Suprapubic skin (tissue), 4 donors: ENCODE measurements around the gene ESPN. TPM values are rescaled to one million over a fixed set of nuclear protein-coding genes. Genes with fewer than 3 reads are reported as not detected.

Source experiments
- DNase-seq, 2 donors: peaks; one replicate each; pipeline ENCODE4 v3.0.0-alpha.2; 2019; ENCODE audit warnings: low spot score in 2 of 2
- H3K27ac ChIP-seq: fragments of 200-600 bp; sonication (generic); one replicate; pipeline ENCODE4 v1.5.1; 2019
- H3K27me3 ChIP-seq: fragments of 200-600 bp; sonication (generic); one replicate; pipeline ENCODE4 v1.5.1; 2019
- H3K36me3 ChIP-seq: fragments of 200-600 bp; sonication (generic); one replicate; pipeline ENCODE4 v1.5.1; 2019
- H3K4me1 ChIP-seq: fragments of 200-600 bp; sonication (generic); one replicate; pipeline ENCODE4 v1.5.1; 2019
- H3K4me3 ChIP-seq: fragments of 200-600 bp; sonication (generic); one replicate; pipeline ENCODE4 v1.5.1; 2019; ENCODE audit warnings: mild to moderate bottlenecking
- H3K9me3 ChIP-seq: fragments of 200-600 bp; sonication (generic); one replicate; pipeline ENCODE4 v1.5.1; 2019
- EP300 ChIP-seq: sonication (generic); formaldehyde crosslinking; IDR thresholded peaks from one replicate; pipeline ENCODE4 v1.6.1; 2017; ENCODE audit warnings: antibody characterized with exemption
- POLR2A ChIP-seq, 2 donors: fragments of 450-650 bp; IDR thresholded peaks; one replicate each; pipeline ENCODE4 v1.6.1; 2017; ENCODE audit warnings: antibody characterized with exemption in 2 of 2, mild to moderate bottlenecking in 2 of 2, moderate library complexity in 2 of 2
- POLR2AphosphoS5 ChIP-seq, 3 donors: sonication (generic); formaldehyde crosslinking; IDR thresholded peaks; one replicate each; pipeline ENCODE4 v1.6.1; 2017; ENCODE audit warnings: antibody characterized with exemption in 3 of 3
- WGBS: methylation state at CpG from one replicate; pipeline ENCODE4 v1.1.5; 2018; 5-methylcytosine and 5-hydroxymethylcytosine counted together
- total RNA-seq, 4 donors: library from RNA; depleted of rRNA; stranded (reverse); fragments of >200 nt; gene quantifications; one replicate each; pipeline ENCODE4 v1.1.0, GENCODE V29; 2016
- TF ChIP-seq, protein P1 (sequence below), 2 donors: fragments of 200-600 bp in 1 of 2; fragments of 450-650 bp in 1 of 2; sonication (generic) in 1 of 2; IDR thresholded peaks; one replicate each; pipeline ENCODE4 v1.5.1; 2016 to 2019; ENCODE audit warnings: antibody characterized with exemption in 2 of 2, mild to moderate bottlenecking in 1 of 2, moderate library complexity in 1 of 2

Gene ESPN
- total RNA-seq, 4 donors from 2014 or later: 37.6 to 54.4 (median 48.8) TPM

DNA sequence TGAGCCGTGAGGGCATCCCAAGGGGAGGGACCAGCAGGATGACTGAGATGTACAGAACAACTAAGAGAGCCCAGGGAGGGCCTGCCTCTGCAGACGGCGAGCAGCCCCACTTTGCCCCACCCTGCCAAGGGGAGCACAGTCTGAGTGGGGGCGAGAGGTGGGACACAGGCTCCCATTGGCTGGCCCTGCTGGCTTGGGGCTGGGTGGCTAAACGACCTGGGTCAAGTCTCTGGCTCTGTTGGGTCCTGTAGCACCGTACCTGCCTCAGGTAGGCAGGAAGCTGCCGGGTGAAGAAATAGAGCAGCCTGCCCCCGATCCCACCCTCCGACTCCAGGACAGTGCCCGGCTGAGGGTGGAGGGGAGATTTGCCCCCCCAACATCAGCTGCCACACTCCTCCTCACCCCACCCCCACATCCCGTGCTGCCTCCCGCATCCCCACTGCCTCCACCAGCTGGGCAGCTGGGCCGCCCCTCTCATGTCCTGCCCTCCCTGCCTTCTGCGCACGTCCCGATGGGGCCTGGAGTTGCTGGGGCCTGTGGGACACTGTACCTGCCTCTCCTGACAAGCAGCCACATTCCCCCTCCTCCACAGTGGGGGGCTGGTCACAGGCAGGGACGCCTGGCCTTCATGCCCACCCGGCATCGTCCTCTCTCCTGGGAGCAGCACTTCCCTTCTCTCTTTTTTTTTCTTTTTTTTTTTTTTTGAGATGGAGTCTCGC, 79.5 kb downstream of the ESPN start:
- Histone ChIP-seq H3K27me3 (no peaks in the 10 kb centered on the region), H3K4me3 (no peak overlapping the region), H3K9me3 (no peaks in the 10 kb centered on the region), H3K36me3 (no peaks in the 10 kb centered on the region), H3K4me1 (peaks cover 14% of the 10 kb centered on the region), H3K27ac (no peak overlapping the region)
- 90% methylated on average over 11 of the region's 20 CpGs for WGBS
- DNase-seq: no peak
- TF ChIP-seq EP300 (no peak), POLR2A (IDR thresholded peaks at IDR 0.05) (no peak), POLR2AphosphoS5 (IDR thresholded peaks at IDR 0.05) (no peak)
- TF ChIP-seq, protein P1, sequence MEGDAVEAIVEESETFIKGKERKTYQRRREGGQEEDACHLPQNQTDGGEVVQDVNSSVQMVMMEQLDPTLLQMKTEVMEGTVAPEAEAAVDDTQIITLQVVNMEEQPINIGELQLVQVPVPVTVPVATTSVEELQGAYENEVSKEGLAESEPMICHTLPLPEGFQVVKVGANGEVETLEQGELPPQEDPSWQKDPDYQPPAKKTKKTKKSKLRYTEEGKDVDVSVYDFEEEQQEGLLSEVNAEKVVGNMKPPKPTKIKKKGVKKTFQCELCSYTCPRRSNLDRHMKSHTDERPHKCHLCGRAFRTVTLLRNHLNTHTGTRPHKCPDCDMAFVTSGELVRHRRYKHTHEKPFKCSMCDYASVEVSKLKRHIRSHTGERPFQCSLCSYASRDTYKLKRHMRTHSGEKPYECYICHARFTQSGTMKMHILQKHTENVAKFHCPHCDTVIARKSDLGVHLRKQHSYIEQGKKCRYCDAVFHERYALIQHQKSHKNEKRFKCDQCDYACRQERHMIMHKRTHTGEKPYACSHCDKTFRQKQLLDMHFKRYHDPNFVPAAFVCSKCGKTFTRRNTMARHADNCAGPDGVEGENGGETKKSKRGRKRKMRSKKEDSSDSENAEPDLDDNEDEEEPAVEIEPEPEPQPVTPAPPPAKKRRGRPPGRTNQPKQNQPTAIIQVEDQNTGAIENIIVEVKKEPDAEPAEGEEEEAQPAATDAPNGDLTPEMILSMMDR (IDR thresholded peaks at IDR 0.05): no peak

DNA sequence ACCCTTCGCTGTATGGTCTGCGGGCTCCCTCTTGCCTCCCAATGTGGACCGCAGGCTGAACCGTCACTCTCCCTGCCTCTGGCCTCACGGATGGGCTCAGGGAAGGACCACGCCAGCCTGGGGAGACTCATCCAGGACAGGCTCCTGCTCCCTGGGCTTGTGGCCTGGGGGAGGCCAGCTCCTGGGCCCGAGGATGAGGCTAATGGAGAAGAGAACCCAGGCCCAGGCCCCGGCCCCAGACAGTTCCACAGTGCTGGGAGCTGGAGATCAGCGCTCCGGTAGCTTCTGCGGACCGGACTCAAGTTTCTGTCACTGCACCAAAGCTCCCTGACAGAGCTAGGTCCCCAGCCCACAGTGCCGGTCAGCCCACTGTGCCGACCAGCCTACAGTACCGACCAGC, 80.3 kb downstream of the ESPN start:
- peaks cover 14% of the 10 kb centered on the region for H3K4me1 ChIP-seq
- no peaks in the 10 kb centered on the region for H3K9me3 ChIP-seq
- H3K27ac ChIP-seq: no peak overlapping the region
- DNase-seq: no peak
- WGBS: 96% methylated on average over 9 of the region's 15 CpGs
- H3K36me3 ChIP-seq: no peaks in the 10 kb centered on the region
- H3K4me3 ChIP-seq: no peak overlapping the region
- TF ChIP-seq POLR2A (IDR thresholded peaks at IDR 0.05) (no peak), EP300 (no peak), POLR2AphosphoS5 (IDR thresholded peaks at IDR 0.05) (no peak)
- TF ChIP-seq, protein P1 (IDR thresholded peaks at IDR 0.05): no peak
- H3K27me3 ChIP-seq: no peaks in the 10 kb centered on the region

DNA sequence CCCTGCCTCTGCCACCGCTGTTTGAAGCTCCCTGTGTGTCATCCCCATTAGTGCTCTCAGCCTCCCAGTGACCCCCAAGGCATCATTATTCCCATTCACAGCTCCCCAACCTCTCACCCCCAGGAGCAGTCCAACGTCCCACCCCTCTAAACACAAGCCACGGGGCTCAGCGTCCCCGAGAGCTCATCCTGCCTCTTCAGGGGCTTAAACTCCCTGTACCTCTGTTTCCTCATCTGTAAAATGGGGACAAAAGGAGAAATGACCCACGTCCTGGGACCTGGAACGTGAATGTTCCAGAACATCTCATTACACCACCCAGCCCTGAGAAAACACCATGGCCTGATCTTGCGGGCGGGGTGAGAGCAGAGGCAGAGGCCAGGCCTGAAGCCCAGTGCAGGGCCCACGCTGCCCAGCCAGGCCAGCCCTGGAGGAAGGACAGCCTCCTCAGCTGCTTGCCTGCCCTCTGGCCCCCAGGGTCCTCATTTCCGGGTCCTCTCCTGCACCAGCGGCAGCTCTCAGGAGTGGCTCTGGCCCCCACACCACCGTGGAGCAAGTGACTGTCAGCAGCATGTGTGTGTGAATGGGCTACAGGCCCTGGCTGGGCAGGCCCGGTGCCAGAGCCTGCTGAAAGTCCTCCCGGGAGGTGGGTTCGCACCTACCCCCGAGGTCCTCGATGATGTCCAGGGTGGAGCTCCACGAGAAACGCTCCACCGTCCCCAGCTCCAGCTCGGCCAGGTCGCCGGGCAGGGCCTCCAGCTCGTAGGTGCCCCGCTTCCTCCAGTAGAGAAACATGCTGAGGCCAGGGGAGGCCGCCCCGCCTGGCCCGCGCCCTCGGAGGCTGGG, 81.0 kb downstream of the ESPN start:
- no peak for DNase-seq
- H3K27me3 ChIP-seq: no peaks in the 10 kb centered on the region
- peaks cover 14% of the 10 kb centered on the region for H3K4me1 ChIP-seq
- WGBS: 90% methylated on average over 17 of the region's 31 CpGs
- H3K4me3 ChIP-seq: no peak overlapping the region
- TF ChIP-seq POLR2AphosphoS5 (IDR thresholded peaks at IDR 0.05) (no peak), POLR2A (IDR thresholded peaks at IDR 0.05) (no peak), EP300 (no peak)
- TF ChIP-seq, protein P1 (IDR thresholded peaks at IDR 0.05): no peak
- H3K36me3 ChIP-seq: no peaks in the 10 kb centered on the region
- H3K27ac ChIP-seq: no peak overlapping the region
- no peaks in the 10 kb centered on the region for H3K9me3 ChIP-seq

DNA sequence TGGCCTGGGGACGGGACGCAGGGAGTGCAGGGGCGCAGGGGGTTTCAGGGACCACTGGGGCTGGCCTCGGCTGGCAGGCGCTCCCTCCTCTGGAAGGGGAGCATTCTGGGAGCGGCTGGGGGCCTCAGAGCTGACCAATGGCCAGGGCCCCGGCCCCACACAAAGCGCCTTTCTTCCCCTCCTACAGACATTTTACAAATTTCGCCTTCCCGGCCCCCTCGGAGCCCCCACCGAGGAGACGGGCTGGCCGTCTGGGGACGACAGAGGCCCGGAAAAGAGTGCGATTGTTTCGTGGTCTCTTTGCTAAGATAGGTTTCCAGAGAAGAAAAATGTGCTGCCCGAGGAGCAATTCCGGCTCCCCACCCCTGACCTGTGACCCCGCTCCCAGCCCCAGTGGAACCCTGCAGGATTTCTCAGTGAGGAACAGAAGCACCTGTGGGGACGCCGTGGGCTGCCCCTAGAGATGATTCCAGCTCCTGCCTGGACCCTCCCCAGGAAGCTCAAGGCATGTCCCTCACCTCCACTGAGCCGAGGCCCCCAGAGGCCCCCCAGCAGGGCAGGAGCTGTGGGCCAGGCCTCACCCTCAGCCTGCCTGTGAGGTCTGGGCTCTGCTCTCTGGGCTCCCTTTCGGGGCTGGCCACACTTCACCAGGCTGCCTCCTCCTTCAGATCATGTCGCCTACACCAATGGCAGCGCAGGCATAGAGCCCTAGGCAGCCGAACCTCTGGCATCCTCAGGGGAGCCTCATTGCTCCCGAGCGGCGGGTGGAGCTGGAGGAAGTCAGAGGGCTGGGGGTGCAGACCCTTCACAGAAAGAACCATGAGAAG, 81.8 kb downstream of the ESPN start:
- H3K27me3 ChIP-seq: no peaks in the 10 kb centered on the region
- H3K4me3 ChIP-seq: no peak overlapping the region
- H3K27ac ChIP-seq: no peak overlapping the region
- peaks cover 14% of the 10 kb centered on the region for H3K4me1 ChIP-seq
- DNase-seq: no peak
- no peak for TF ChIP-seq POLR2AphosphoS5 (IDR thresholded peaks at IDR 0.05)
- no peak for TF ChIP-seq POLR2A (IDR thresholded peaks at IDR 0.05)
- TF ChIP-seq, protein P1 (IDR thresholded peaks at IDR 0.05): no peak
- TF ChIP-seq EP300: no peak
- no peaks in the 10 kb centered on the region for H3K9me3 ChIP-seq
- H3K36me3 ChIP-seq: no peaks in the 10 kb centered on the region
- WGBS: 85% methylated on average over 26 of the region's 31 CpGs
